NCI-H2196 (cell line): ENCODE results near the gene PDCD1.
A peak's percentile ranks its signal among the peaks of the same experiment; 100 is the strongest.

Source experiments
- DNase-seq: peaks from one replicate; lab custom pipeline; 2025; ENCODE audit not compliant: unreplicated experiment; lab: John Stamatoyannopoulos, UW

Gene PDCD1

DNA sequence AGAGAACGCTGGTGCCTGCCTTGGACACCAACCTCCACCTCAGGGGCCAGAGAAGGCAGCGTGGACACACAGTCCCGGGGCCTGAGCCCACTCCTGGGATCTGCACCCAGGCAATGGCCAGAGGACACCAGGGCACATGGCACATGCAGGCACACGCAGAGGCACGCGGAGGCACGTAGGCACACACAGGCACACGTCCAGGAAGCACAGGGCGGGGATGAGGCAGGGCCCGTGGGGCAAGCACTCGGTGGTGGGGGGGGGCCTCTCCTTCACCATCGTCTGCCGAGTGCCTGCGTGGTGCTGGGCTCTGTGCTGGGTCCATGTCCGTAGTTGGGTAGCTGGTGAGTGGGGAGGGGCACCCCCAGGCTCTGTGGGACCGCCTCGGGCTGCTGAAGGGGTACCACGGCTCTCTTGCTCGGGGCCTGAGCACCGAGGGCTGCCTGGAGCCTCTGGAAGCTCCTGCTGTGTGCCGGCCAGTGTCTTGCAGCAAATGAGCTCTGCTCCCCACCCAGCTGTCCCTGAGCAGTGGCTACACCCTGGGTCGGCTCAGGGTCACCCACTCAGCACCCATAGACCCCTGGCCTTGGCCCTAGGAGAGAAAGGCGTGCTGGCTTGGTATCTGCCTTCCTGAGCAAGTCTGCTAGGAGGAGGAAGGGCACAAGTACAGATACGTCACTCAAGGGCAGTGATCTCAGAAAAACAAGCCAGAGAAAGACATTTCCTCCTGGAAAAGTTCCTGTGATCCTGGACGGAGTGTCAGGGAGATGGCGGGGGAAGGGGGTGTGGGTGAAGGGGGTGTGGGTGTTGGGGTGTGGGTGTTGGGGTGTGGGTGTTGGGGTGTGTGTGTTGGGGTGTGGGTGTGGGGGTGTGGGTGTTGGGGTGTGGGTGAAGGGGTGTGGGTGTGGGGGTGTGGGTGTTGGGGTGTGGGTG lies 37.3 kb upstream of the PDCD1 start:
- DNase-seq: peak; percentile 60

DNA sequence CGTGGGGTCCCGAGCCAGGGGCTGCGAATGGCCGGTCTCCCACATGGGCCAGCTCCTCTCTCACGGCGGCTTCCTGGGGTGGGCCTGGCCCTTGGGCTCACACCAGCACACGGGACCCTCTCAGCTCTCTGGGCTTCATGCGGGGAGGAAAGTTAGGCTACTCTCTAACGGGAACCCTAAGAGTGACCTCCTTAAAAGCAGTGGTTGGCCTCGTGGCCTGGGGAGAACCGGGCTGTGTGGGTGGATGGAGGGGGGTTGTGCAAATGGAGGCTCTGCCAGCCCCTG lies 36.7 kb upstream of the PDCD1 start:
- DNase-seq: no peak

DNA sequence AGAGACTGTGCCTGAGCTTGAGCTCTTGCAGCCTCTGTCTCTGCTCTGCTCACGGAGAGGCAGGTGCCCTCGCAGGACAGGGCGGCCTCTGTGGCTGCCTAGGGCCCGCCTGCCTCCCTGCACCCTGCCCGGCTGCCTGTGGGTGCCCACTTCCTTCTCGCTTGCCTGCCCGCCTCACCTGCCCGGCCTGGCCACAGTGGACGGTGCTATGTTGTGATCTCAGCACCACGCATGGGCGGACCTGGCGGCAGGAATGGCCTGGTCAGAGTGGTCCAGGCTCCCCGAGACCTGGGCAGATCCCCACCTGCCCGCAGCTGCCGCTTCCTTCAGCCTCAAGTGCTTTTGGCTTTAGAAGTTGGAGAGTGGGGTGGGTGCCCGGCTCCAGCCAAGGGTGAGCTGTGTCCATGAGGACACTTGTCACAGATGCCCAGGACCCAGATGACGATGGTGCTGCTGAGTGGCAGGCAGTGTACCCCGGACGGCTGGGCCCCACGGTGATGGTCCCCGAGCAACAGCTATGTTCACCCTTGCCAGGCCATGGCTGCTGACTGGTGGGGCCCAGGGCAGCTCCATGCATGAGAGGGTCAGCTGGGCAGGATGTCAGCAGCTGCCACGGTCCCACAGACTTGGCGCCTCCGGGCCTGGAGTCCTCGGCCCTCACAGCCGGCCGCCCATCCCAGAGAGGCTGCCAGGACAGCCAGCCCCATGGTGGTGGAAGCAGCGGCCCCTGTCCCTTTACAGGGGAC lies 36.2 kb upstream of the PDCD1 start:
- DNase-seq: no peak

DNA sequence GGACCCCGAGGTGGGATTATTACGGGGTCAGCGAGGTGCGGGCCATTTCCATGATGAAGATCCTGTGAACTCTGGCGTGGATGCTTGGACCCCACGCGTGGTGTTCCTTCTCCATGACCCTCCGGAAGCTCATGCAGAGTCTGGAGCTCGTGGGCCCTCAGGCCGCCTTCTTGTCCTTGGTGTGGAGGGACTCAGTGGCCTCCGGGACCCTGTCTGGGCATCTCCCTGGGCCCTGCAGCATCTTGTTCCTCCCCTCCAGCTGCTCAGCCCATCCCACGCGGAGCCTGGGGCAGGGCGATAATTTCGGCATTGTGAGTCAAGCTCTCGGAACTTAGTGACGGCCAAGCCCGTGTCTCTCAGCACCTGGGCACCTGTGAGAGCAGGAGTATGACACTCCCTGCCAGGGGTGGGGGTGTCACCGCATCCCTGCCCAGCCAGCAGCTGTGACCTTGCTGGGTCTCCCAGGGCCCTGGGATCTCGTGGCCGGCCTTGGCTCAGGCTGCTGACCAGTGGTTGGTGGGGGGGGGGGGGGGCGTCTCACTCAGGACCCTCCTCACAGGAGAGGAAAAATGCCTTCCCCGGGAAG lies 35.5 kb upstream of the PDCD1 start:
- no peak for DNase-seq

- DNase-seq: no peak
These were observed 34.6 kb upstream of the PDCD1 start for GRCh38 chr2:241893265-241893664.

- no peak for DNase-seq
These were observed 33.8 kb upstream of the PDCD1 start for GRCh38 chr2:241892299-241893137.

DNA sequence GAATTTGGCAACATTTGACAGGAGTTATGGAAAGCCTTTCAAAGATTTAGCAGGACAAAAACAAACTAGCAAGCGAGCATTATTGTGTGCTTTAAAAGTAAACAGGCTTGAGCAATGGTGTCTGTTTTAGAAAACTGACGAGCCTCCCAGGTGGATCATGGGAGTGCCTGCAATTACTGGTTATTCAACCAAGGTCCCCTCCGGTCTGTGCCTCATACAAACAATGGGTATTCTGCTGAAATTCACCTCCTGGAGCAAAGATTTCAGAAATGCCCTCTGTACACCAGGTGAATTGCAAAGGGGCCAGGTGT lies 33.2 kb upstream of the PDCD1 start:
- no peak for DNase-seq

- no peak for DNase-seq
These were observed 32.8 kb upstream of the PDCD1 start for GRCh38 chr2:241891315-241891987.

DNA sequence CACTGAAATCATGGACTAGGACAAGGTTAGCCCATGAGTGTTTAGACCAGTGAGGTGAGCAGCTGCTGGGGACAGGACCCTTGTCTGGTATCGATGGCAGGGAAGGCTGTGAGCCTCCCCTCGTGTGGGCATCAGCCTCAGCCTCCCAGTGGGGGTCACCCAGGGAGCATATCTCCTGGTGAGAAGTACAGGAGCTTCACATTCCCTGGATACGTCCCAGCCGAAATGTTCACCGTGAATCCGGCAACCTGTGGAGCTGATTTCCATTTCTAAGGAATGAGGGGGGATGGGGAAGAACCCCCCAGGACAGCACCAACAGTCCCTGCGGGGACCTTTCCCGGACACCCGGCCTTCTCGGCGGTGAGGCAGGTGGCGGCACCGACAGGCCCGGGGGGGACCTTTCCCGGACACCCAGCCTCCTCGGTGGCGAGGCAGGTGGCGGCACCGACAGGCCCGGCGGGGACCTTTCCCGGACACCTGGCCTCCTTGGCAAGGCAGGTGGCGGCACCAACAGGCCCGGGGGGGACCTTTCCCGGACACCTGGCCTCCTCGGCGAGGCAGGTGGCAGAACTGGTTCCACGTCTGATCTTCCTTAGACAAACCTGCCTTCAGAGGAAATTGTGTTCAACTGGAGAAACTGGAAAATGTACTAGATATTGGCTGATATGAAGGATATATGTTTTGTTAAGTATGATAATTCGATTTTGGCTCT lies 32.0 kb upstream of the PDCD1 start:
- DNase-seq: peak; percentile 66

- no peak for DNase-seq
These were observed 29.9 kb upstream of the PDCD1 start for GRCh38 chr2:241888641-241889040.

GRCh38 chr2:241887806-241888522 lies 29.3 kb upstream of the PDCD1 start:
- DNase-seq: no peak

GRCh38 chr2:241886840-241887447 lies 28.2 kb upstream of the PDCD1 start:
- no peak for DNase-seq

DNA sequence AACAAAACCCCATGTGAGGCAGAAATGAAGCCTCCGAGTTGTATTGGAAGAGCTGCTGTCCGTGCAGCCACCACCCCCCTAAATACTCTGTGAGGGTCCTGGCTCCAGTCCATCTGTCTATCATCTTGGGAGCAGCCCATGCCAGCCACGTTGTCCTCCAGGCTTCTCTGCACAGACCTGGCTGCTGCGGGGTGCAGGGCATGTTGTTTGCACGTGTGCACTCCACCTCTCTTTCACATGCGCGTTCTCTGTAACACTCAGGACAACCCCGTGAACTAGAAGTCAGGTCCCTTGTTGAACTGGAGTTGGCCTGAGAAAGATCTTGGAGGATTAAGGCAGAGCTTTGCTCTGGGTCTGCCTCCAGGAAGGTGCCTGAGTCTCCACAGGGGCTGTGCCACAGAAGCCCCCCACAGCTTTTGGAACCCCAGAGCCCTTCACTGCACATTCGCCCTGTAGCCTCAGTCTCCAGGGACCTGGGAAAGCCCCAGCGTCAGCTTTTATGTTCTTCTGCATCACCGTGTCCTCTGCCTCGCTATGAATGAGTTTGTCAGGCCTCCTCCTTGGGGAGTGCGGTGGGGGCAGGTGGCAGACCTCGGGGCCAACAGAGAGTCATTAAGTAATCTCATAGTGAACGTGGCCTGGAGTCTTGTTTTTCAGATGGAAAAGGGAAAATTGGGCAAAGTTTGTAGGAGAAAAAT lies 27.4 kb upstream of the PDCD1 start:
- no peak for DNase-seq

GRCh38 chr2:241885291-241885945 lies 26.7 kb upstream of the PDCD1 start:
- DNase-seq: no peak

DNA sequence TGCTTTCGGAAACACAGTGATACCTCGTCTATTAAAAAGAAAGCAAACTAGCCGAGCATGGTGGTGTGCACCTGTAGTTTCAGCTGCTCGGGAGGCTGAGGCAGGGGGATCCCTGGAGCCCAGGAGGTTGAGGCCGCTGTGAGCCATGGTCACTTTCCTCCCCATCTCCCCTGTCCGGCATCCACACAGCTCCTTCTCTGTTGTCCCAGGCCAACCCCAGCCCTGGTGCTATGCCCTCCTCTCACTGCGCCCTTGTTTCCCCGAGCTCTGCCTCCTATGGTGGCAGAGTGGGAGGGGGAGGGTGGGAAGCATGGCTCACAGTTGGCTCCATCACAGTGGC lies 26.2 kb upstream of the PDCD1 start:
- no peak for DNase-seq

DNA sequence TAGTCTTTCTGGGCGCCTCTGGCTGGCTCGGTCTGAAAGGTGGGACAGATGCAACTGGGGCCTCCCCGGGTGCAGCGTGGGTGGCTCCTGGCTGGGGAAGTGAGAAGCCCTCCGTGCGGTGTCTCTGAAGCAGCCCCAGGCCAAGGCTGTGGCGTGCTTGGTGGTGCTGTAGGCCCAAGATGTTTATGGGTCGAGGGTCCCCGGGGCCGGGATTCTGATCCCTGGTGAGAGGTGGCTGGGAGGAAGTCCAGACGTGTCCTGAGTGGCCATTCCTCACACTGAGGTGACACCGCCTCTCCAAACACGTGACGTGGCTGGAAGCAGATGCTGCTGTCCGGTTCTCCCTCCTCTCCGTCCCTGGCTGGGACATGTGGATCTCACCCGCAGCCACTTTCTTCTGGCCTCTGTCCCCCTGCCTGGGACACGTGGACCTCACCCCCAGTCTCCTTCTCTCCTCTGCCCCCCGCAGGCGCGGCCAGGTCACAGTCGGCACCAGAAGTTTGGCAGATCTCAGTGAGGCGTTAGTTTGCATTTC lies 23.5 kb upstream of the PDCD1 start:
- peak; percentile 60 for DNase-seq

- DNase-seq: no peak
These were observed 21.8 kb upstream of the PDCD1 start for GRCh38 chr2:241880311-241881073.
